GM12865 (cell line): Measurements from ENCODE around the gene TGFA.

ENCODE experiments used
- DNase-seq: peaks from one replicate; pipeline ENCODE4 v3.0.0; 2010; ENCODE audit warnings: low read depth
- H3K4me3 ChIP-seq: 2 replicates; pipeline ENCODE4 v1.5.1; 2011; ENCODE audit warnings: mild to moderate bottlenecking, low read depth, low read length, control low read depth
- CTCF ChIP-seq: IDR thresholded peaks from 2 replicates; pipeline ENCODE4 v1.5.1; 2011; ENCODE audit warnings: low read length, control low read depth, low read depth, inconsistent platforms; ENCODE audit not compliant: insufficient read depth; ENCODE audit errors: missing control alignments

TGFA gene

GRCh38 chr2:70496819-70497218 is 56.8 kb downstream of the TGFA start:
- TF ChIP-seq CTCF = no peak
- no peak overlapping the region for H3K4me3 ChIP-seq
- no peak for DNase-seq

GRCh38 chr2:70494293-70494886 is 59.2 kb downstream of the TGFA start:
- no peak for DNase-seq
- no peak overlapping the region for H3K4me3 ChIP-seq
- TF ChIP-seq CTCF = no peak

- TF ChIP-seq CTCF = no peak
- H3K4me3 ChIP-seq = no peak overlapping the region
- no peak for DNase-seq
Observed at GRCh38 chr2:70490381-70490780, 63.2 kb downstream of the TGFA start.

- no peak for DNase-seq
- TF ChIP-seq CTCF = no peak
- no peak overlapping the region for H3K4me3 ChIP-seq
Observed at GRCh38 chr2:70489165-70489564, 64.5 kb downstream of the TGFA start.

- no peak for DNase-seq
- no peak for TF ChIP-seq CTCF
- no peak overlapping the region for H3K4me3 ChIP-seq
Observed at GRCh38 chr2:70484086-70484485, 69.5 kb downstream of the TGFA start.

- no peak for TF ChIP-seq CTCF
- no peak for DNase-seq
- no peak overlapping the region for H3K4me3 ChIP-seq
Observed at GRCh38 chr2:70482401-70482800, 71.2 kb downstream of the TGFA start.

GRCh38 chr2:70480468-70480867 is 73.2 kb downstream of the TGFA start:
- DNase-seq = peak; percentile 21
- H3K4me3 ChIP-seq = no peak overlapping the region
- no peak for TF ChIP-seq CTCF
